MG63 (cell line): Measurements from ENCODE around the gene PPP3CA. TPM values are rescaled to one million over a fixed set of nuclear protein-coding genes. Genes with fewer than 3 reads are reported as not detected.
A peak's percentile ranks its signal among the peaks of the same experiment; 100 is the strongest.

Experiments used
- DNase-seq: peaks from one replicate; pipeline ENCODE4 v3.0.0-alpha.2; 2020
- H3K27me3 ChIP-seq: fragments of 250-450 bp; sonication (Bioruptor Pico); 2 replicates; pipeline ENCODE4 v1.5.1; 2020; ENCODE audit warnings: mild to moderate bottlenecking, moderate library complexity
- H3K36me3 ChIP-seq: fragments of 250-450 bp; sonication (Bioruptor Pico); 2 replicates; pipeline ENCODE4 v1.5.1; 2020; ENCODE audit warnings: mild to moderate bottlenecking, moderate library complexity
- H3K4me3 ChIP-seq: fragments of 250-450 bp; sonication (Bioruptor Pico); 2 replicates; pipeline ENCODE4 v1.5.1; 2020; ENCODE audit warnings: mild to moderate bottlenecking, moderate library complexity
- H3K9me3 ChIP-seq: fragments of 250-450 bp; sonication (Bioruptor Pico); 2 replicates; pipeline ENCODE4 v1.5.1; 2020; ENCODE audit warnings: mild to moderate bottlenecking, moderate library complexity
- total RNA-seq: library from RNA; depleted of rRNA; stranded (reverse); fragments of >200 nt; shearing (Covaris generic); gene quantifications from 2 replicates; pipeline ENCODE4 v1.2.3, GENCODE V29; 2014; ENCODE audit warnings: low replicate concordance

The PPP3CA gene
- total RNA-seq, 1 experiment from 2014 or later: 25.4 TPM

DNA sequence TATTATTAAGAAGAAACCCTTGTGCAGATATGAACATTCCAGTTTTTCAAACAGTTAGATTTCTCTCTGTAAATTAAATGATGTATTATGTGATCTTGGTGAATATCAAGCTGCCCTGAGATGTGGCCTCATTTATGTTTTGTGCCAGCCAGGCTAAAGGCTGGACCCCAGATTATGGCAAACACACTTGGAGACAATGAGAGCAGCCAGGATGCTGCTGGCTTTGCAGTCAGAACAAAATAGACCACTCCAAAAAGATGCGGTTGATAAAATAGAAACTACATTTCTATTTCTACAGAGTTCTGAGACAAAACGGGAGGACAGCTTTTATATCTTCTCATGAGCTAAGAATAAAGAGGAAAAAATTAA is 296.5 kb downstream of the PPP3CA start:
- no peak overlapping the region for H3K4me3 ChIP-seq
- H3K9me3 ChIP-seq: no peaks in the 10 kb centered on the region
- no peaks in the 10 kb centered on the region for H3K36me3 ChIP-seq
- DNase-seq: no peak
- no peaks in the 10 kb centered on the region for H3K27me3 ChIP-seq

DNA sequence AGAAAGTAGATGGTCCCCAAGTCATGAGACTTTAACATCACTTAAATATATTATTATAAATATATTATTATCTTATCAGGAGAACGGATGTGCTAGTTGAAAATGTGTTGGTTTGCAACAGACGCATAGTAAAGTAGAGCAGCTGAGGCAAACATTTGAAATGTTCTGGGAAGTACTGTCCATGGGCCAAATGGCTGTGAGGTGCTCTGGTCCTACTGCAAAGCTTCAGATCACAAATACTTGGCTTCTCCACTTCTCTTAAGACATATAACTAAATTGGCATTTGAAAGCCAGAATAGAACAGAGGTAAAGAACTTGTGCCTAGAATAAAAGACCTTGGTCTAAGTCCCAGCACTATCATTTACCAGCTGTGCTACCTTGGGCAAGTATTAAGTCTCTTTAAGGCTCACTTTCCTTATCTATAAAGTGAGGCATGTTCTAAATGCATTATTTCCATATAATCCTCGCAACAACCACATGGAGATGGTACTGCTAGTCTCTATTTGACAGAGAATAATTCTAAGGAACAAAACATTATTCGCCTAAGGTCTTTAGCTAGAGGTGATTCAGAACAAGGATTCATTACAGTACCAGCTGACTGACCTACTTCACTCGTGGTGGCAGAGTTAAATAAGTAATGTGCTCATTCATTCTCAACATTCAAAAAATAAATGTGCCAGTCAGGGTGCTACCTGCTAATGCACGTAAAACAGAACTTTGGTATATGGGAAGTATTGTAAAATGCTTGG is 297.1 kb downstream of the PPP3CA start:
- H3K36me3 ChIP-seq: no peaks in the 10 kb centered on the region
- no peaks in the 10 kb centered on the region for H3K27me3 ChIP-seq
- H3K9me3 ChIP-seq: no peaks in the 10 kb centered on the region
- no peak overlapping the region for H3K4me3 ChIP-seq
- no peak for DNase-seq

DNA sequence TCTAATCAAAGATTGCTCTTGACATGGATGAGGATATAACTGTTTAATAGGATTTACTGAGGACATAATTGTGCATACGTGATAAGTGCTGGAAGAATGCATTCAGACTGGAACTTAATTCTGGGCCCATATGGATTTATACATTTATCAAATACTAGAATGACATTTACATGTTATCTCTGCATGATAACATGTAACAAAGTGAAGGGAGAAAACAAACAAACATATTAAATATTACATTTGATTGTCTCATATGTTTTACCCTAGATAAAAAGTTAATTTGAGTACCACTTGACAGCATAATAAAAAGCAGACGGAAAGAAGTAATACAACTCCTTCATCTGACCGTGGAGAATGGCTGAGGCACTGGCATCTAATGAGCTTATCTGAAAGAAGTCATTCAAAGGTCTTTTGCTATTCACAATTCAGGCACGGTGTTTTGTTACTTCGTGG is 297.8 kb downstream of the PPP3CA start:
- Histone ChIP-seq H3K27me3 (no peaks in the 10 kb centered on the region), H3K4me3 (no peak overlapping the region), H3K36me3 (no peaks in the 10 kb centered on the region), H3K9me3 (no peaks in the 10 kb centered on the region)
- no peak for DNase-seq

DNA sequence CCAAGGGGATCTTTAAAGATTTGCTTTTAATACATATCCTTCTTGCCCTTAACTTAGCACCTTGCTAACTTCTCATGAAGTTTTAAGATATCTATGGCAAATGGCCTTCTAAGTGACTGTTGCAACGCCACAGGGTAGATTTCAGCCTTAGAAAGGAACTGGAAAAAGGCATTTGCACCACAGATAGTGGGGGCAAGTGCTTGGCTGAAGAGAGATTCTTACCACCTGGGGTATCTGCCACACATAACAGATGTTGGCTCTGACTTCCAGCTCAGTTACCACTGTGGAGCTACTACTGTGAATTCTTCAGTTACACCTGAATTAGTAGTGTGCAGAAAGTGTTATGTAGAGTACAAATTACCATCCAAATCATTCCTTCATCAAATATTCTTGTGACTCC is 302.6 kb downstream of the PPP3CA start:
- no peak for DNase-seq

DNA sequence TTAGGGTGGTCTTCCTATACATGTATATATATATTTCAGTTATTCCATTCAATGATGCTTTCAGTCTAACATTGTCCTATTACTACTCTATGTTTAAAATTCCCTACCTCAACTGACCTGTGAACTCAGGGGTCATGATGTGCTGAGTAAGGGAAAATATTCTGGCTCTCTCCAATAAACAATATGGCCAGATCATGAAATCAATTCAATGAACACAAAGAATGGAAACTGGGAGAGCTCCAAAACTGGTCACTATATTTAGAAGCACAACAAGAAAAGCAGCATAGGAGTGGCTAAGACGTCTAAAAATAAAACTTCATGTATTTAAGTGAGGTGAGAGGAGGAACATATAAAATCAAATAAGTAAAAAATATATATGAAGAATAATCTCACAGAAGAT is 304.5 kb downstream of the PPP3CA start:
- no peaks in the 10 kb centered on the region for H3K9me3 ChIP-seq
- no peaks in the 10 kb centered on the region for H3K36me3 ChIP-seq
- no peak overlapping the region for H3K4me3 ChIP-seq
- no peak for DNase-seq
- H3K27me3 ChIP-seq: no peaks in the 10 kb centered on the region

More for the DNA sequence above, 302.6 kb downstream of the PPP3CA start:
- Histone ChIP-seq H3K9me3 (no peaks in the 10 kb centered on the region), H3K27me3 (no peaks in the 10 kb centered on the region), H3K4me3 (no peak overlapping the region), H3K36me3 (no peaks in the 10 kb centered on the region)

DNA sequence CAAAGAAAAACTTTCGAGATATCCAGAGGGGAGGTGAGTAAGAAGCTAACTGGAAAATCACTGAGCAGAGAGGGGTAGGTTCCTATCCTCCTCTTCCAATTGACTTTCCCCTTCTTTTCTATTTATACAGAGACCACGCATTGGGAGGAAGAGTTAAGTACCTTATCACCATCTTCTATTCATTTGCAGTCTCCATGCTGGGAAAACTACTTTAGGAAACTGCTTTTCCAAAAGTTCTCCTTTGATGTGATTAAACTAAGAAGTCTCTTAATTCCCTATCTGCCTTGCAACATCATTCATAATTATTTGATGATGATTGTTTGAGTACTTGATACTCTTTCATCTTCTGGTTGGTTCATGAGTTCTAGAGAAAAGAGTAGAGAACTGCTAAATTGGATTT is 306.6 kb downstream of the PPP3CA start:
- H3K9me3 ChIP-seq: no peaks in the 10 kb centered on the region
- no peaks in the 10 kb centered on the region for H3K36me3 ChIP-seq
- no peak overlapping the region for H3K4me3 ChIP-seq
- no peaks in the 10 kb centered on the region for H3K27me3 ChIP-seq
- no peak for DNase-seq

DNA sequence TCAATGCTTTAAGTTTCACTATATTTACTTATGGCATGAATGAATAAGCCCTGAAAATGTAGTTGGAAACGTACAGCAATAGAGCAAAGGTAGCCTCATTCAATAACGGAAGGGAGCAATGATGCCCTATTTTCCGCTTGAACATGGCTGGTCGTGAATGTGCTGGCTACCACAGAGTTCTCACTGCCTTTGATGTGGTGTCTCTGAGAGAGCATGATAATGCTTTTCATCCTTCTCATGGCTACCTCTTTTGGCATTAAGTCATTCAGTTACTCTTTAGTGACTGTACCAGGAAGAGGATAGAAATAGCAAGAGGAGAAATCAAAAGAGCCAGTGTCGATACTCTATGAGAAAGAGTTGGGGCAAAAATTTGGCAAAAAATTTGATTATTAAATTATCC is 308.0 kb downstream of the PPP3CA start:
- H3K9me3 ChIP-seq: no peaks in the 10 kb centered on the region

DNA sequence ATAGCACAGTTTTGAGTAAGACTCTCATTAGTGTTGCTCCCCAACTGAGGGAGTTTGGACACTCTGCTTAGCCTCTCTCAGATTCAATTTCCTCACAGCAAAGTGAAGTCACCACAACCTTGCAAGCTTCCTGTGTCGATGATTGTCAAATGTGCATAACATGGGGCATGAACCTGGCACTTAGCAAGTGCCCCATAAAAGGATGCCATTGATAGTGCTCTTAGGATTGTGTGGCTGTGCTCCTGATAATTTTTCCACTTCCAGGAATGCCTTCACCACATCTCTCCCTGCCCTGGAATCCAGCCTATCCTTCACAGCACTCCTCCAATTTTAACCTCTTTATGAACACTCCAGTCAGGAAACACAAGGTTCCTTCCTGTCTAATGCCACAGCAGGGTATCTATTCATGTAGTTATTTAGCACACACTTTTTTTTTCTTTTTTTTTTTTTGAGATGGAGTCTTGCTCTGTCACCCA is 309.4 kb downstream of the PPP3CA start:
- Histone ChIP-seq H3K9me3 (no peaks in the 10 kb centered on the region), H3K27me3 (no peaks in the 10 kb centered on the region), H3K36me3 (no peaks in the 10 kb centered on the region), H3K4me3 (no peak overlapping the region)
- no peak for DNase-seq

More for the DNA sequence above, 308.0 kb downstream of the PPP3CA start:
- no peak for DNase-seq
- Histone ChIP-seq H3K27me3 (no peaks in the 10 kb centered on the region), H3K36me3 (no peaks in the 10 kb centered on the region), H3K4me3 (no peak overlapping the region)

DNA sequence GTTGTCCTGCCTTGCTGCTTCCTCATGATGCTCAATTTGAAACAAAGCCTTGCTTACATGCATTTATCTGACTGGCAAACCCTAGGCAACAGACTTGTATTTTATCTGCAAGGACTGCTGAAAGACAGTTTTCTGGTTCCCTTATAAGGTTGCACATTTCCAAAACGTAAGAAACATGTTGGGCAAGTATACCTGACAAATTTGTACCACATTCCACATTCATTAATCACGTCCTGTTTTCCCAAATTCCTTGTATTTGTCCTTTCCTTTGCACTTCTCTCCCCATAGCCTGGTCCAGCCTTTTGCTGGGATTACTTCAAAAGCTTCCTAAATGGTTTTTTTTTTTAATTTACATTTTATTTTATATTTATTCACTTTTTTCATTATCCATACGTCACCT is 310.1 kb downstream of the PPP3CA start:
- Histone ChIP-seq H3K4me3 (no peak overlapping the region), H3K27me3 (no peaks in the 10 kb centered on the region), H3K36me3 (no peaks in the 10 kb centered on the region), H3K9me3 (no peaks in the 10 kb centered on the region)
- DNase-seq: no peak

DNA sequence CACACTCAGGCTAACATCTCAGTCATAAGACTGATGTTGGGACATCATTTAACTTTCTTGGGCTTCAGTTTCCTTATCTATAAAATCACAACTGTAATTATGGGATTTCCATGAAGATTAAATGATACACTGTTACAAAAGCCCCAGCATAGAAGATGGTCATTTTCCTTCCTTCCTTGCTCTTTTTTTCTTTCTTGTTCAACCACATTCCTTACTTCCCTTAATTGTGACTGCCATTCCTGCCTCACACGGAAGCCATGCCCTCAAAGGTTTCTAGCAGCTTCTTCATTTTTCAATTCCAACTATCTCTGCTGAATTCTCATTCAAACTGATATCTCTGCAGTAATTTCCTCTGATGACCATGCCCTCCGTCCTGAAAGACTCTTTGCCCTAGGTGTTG is 311.8 kb downstream of the PPP3CA start:
- no peak for DNase-seq
- Histone ChIP-seq H3K4me3 (no peak overlapping the region), H3K36me3 (no peaks in the 10 kb centered on the region), H3K9me3 (no peaks in the 10 kb centered on the region), H3K27me3 (no peaks in the 10 kb centered on the region)

DNA sequence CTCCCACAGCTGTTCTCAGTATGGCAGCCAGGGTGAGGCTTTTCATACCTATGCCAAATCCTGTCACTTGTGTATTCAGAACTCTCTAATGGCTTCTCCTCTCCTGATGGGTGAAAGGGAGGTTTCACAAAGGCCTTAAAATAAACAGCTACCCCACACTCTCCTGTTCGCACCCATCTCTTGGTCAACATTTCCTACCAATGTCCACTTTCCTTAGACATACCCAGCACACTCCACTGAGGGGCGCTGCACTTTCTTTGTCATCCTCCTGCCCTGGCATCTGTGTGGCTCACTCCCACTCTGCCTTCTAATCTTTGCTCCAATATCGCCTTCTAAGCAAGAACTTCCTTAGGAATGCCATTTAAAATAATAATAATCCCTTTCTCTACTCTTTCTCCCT is 313.3 kb downstream of the PPP3CA start:
- H3K4me3 ChIP-seq: no peak overlapping the region
- H3K36me3 ChIP-seq: no peaks in the 10 kb centered on the region
- DNase-seq: no peak
- no peaks in the 10 kb centered on the region for H3K27me3 ChIP-seq
- H3K9me3 ChIP-seq: no peaks in the 10 kb centered on the region

DNA sequence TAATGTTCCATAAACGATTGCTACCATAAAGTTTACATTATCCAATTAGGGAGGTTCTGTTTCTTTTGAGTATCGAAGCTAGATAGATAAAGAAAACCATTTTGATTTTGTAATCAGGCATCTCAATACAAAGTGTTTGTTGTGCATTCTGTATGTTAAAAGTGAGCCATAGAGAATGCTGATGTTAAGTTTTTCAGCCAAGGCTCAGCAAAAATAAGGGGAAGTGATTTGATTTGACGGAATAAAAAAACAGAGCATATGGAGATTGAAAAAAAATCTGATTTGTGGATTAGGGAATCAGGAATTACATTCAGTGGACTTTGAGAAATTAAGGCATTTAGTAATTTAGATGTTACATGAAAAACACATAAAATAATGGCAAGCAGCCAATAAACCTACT is 314.8 kb downstream of the PPP3CA start:
- Histone ChIP-seq H3K4me3 (no peak overlapping the region), H3K36me3 (no peaks in the 10 kb centered on the region), H3K9me3 (no peaks in the 10 kb centered on the region), H3K27me3 (no peaks in the 10 kb centered on the region)
- DNase-seq: no peak

DNA sequence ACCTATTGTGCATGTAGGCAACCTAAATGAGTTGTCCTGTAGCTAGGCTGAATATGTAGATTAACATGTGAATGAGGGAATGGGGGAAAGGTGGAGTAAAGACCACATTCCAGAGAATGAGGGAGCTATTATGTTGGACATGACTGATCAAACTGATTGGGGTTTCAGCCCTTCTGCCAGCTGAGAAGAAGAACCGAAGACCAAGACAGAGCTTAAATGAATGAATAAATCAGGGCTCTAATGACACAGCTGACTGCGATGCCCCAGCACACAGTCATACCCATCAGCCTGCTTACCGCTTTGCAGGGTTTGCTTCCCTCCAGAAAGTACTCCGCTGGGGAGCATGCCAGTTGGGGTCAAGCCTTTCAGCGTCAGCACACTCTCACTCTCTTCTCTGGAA is 315.4 kb downstream of the PPP3CA start:
- Histone ChIP-seq H3K36me3 (no peaks in the 10 kb centered on the region), H3K4me3 (no peak overlapping the region), H3K9me3 (no peaks in the 10 kb centered on the region), H3K27me3 (no peaks in the 10 kb centered on the region)
- DNase-seq: no peak

DNA sequence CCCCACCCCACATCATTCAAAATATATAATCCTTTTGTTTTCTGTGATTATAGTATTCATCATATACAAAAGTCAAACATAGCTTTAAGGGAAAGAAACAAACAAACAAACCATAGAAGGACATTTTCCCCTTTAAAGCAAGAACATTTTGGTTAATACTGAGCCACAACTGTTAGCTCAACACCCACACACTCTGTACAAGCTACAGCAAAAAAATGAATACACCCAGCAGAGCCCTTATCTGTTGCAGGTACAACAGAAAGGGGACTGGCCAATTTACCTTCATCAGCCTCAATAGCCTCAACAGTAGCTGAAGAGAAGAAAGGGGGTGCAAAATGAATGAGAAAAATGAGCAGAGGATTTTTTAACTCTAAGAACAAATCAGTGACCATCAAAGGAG is 318.4 kb downstream of the PPP3CA start:
- no peaks in the 10 kb centered on the region for H3K27me3 ChIP-seq
- H3K9me3 ChIP-seq: no peaks in the 10 kb centered on the region
- no peaks in the 10 kb centered on the region for H3K36me3 ChIP-seq
- no peak overlapping the region for H3K4me3 ChIP-seq
- no peak for DNase-seq

DNA sequence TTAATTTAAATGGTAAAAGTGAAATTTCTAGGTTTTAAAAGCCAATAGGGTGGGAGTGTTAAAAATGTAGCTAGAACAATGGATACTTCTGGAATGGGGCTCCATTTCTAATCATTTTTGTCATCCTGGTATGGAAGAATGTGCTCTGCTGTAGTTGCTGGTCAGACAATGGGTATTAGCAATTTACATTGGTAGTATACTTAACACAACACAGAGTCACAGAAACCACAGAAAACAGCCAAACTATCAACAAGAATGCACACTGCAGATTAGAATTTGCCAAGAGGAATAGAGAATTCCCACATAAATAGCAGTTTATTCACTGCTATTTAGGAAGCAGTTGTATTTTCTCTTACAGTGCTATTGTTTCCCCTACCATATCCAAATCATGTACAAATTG is 319.6 kb downstream of the PPP3CA start:
- Histone ChIP-seq H3K9me3 (no peaks in the 10 kb centered on the region), H3K27me3 (no peaks in the 10 kb centered on the region), H3K4me3 (no peak overlapping the region), H3K36me3 (no peaks in the 10 kb centered on the region)
- no peak for DNase-seq

DNA sequence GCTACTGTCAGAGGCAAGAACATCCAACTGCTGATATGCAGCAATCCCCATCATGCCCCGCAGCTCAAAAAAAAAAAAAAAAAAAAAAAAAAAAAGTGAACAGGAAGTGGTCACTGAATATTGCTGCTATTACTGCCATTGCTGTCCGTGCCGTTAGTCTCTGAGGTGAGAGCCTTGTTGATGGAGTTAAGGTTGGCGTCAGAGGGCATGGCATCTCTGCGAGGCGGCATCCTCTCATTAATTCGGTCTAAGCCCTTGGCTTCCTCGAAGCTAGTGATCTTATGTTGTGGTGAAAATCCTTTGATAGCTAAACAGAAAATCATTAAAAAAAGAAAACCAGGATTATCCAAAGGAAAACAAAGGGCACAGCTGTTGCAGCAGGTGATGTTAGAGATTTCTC is 321.6 kb downstream of the PPP3CA start:
- Histone ChIP-seq H3K9me3 (no peaks in the 10 kb centered on the region), H3K4me3 (no peak overlapping the region), H3K36me3 (no peaks in the 10 kb centered on the region), H3K27me3 (no peaks in the 10 kb centered on the region)
- DNase-seq: no peak

DNA sequence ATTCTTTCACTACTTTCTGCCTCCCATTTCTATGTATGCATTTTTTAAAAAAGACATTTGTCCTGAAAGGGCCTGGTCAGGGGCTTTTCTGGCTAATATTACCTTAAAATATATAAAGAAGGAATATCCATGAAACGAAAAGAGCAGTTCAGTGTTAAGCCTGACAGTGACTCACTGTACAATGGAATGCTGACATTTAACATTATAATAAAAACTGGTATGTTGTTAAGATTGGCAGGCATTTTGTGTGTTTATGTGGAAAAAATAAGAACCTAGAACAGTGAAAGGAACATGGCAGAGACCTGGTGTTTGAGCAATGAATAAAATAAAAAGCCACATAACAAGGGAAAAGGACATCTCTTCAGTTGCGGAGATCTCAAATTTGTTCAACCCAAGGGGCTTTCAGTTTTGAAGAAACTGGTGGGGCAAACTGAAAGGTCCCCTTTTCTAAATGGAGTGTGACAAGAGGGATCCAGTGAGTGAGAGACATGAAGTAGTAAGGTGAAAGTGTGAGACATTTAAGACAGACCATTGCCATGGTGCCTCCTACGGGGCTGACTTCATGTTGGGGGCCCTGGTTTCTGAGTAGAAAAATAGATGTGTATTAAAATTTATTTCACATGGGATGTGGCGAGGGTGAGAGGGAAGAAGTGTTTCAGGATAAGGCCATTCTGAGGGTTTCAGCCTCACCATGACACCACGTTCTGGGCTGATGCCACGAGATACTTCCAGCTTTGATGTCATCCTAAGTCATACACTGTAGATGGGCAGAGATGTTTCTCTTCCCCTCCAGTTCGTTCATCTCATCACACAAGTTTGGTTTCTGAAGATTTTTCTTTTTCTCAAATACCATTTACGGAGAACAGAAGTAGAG is 324.9 kb downstream of the PPP3CA start:
- Histone ChIP-seq H3K4me3 (no peak overlapping the region), H3K36me3 (no peaks in the 10 kb centered on the region), H3K27me3 (no peaks in the 10 kb centered on the region), H3K9me3 (no peaks in the 10 kb centered on the region)
- no peak for DNase-seq

DNA sequence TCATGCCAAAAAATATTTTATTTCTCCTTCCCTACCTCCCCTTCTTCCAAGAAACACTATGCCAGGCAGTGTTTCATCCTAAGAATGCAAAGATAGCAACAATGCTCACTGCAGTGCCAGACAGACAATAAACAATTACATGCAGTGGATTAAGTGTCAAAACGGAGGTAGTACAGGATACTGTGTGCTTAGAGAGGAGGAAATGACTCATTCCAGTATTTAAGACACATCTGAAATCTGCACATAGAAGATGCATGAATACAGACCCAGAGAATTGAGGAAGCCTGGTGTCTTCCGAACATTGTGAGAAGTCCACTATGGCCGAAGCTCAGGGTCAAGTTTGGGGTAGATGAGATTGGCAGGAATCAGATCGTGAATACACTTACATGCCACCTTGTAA is 326.4 kb downstream of the PPP3CA start:
- Histone ChIP-seq H3K36me3 (no peaks in the 10 kb centered on the region), H3K9me3 (no peaks in the 10 kb centered on the region), H3K4me3 (no peak overlapping the region), H3K27me3 (no peaks in the 10 kb centered on the region)
- DNase-seq: peak; percentile 8
